ENCODE data around the gene TULP4.

The TULP4 gene

DNA sequence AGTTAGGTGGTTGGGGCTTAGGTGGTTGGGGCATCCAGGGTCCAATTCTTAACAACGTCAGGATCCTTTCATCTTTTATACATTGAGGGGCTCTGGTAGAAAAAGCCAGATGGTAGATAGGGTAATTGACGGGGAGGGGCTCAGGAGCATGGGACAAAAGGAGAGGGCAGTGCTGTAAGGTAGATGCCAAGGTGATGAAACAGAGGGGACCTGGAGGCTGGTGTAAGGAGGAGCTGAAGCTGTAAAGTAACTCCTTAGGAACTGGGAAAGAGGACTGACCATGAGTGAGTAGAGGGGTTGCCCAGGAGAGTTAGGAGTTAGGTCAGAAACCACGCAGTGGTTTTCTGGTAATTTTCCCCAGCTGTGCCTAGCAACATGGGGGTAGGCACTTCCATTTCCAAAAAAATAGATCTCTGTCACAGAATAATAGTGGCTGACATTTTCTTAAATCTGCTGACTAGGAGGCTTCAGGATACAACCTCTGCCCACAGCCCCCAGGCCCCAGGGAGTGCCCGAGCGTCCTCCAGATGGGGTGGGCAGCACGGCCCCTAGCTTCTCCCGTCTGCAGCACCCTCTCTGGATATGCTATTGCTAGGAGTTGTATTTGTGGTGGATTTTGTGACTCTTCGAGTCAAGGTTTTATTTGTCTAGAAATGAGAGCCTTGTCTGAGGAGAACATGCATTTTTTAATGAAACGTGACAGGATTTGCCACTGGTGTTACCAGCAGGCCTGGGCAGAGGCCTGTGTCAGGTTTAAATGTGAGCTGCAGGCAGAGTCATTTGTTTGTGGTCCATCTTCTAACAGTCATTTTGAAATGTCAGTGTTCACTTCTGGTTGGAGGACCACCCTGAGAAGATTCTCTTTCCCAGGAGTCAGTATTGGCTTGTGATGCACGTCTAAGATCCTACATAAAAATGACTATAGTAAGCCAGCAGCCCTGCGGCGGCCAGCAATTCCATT lies 44.6 kb downstream of the TULP4 start:
- DNase-seq (ENCODE audit: low read depth in 4 of 4, low spot score in 1 of 4): no peak

DNA sequence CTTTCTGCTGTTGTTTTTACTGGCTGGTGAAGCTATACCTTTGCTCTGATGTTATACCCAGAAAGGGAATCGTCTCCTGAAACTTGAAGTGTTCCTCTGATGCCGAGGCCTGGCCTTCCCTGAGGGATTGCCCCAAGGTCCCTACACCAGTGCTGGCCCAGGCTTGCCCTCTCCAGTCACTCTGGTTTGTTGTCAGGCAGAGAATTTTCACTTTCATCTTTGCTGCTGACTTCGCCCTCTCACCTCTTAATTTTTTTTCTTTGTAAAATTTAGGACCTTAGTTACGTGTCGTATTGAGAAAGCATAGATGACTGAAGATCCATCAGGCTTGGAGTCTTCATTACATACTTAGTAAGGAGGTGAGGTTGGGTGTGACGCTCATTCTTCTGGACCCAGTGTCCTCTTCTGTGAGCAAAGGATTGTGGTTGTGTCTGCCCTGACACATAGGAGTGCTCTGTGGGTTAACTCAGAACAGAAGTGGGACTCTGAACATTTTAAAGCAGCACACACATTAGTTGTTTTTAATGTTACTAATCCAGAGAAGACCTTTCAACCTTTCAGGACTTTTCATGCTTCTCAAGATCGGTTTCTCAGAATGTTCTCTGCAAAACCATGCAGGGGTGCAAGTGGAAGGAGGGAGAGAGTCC lies 45.4 kb downstream of the TULP4 start:
- no peak for DNase-seq (ENCODE audit: low read depth in 4 of 4, low spot score in 1 of 4)

DNA sequence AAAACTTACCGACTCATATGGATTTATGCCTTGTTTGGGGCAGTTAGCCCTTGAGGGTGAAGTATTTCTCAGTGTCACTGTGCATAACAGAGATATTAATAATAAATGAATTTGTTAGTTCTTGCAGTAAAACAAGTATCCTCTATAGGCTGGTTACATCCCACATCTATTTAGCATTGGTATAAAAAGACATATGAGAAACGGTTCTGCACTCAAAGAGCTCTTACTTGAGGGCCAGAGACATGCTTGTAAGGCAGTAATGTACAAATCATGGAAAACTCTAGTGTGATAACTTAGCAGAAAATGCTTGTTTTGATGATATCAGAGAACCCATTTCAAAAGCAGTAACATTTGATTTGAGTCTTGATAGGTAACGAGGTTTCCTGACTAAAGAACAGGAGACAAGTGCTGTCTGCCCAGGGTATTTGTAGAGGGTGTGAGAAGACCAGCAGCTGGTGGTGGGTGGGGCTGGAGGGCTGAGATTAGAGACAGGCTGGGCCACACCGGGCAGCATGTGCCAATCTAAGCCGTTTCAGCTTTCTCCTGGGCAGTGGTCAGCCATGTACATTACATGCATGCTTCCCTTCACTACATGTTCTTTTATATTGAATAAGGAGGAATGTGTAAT lies 46.3 kb downstream of the TULP4 start:
- no peak for DNase-seq (ENCODE audit: low read depth in 4 of 4, low spot score in 1 of 4)

DNA sequence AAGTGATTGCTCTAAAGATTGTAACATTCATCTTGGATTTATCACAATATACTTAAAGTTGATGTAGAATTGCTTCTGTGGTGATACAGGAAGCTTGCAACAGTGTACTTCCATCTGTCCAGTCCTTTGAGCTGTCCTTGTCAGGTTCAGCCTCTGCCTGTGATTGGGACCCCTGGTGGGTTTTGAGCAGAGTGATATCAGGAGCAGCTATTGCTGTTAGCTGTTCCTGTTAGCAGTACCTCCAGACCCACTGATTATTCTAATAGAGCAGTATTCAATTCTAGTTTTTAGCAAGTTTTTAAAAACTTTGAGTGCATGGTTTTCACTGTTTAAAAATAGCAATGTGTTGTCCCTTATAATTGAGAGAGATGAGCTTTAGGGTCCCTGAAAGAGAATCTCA lies 48.8 kb downstream of the TULP4 start:
- no peak for DNase-seq (ENCODE audit: low read depth in 4 of 4, low spot score in 1 of 4)

DNA sequence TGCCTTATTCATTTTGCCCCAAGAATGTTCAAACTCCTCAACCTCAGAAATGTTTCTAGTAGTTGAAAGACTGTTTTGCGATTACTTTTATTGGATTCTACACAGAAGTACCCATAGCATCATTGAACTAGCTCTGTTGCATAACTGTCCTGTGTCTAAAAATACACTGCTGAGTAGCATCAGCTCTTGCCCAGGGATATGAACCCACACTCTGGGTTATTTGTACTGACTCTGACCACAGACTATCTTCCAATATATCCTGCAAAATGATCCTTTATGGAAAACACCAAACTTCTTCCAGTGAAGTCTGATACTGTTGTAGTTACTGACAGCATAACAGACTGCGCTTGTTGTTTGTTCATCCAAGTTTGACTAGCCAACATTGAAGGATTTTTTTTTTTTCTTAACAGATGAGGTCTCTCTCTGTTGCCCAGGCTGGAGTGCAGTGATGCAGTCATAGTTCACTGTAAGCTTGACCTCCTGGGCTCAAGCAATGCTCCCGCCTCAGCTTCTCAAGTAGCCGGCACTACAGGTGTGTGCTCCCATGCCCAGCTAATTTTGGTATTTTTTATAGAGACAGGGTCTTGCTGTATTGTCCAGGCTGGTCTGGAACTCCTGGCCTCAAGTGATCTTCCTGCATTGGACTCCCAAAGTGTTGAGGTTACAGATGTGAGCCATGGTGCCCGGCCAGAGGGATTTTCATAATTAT lies 49.9 kb downstream of the TULP4 start:
- DNase-seq (ENCODE audit: low read depth in 4 of 4, low spot score in 1 of 4): no peak

DNA sequence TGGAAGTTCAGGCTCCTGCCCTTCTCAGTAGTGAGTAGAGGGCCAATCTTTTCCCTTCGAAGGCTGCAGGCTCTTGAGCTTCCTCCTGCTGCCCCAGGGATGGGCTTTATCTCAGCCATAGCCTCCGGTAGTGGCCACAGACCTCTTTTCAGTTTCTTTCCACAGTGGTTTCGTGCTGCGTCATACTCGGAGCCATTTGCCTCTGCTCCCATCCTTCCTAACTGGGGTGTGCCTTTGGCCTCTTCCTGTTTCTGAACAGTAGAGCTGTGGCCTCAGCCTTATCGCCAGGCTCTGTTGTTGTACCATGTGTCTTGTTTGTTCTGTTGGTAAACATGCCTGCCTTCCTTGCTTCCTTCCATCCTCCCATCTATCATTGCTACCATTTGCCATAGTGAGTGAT lies 54.1 kb downstream of the TULP4 start:
- no peak for DNase-seq (ENCODE audit: low read depth in 4 of 4, low spot score in 1 of 4)

DNA sequence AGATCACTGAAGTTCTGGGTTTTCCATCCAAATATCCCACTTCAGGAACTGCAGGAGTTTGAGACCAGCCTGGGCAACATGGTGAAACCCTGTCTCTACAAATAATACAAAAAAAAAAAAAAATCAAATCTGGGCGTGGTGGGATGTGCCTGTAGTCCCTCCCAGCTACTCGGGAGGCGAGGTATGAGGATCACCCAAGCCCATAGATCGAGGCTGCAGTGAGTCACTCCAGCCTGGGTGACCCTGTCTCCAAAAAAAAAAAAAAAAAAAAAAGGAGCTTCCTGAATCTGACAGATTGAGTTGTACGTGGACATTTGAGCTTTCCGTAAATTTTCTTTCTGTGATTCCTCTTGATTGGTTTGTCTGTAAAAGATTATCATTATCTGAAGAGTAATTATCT lies 55.6 kb downstream of the TULP4 start:
- no peak for DNase-seq (ENCODE audit: low read depth in 4 of 4, low spot score in 1 of 4)

DNA sequence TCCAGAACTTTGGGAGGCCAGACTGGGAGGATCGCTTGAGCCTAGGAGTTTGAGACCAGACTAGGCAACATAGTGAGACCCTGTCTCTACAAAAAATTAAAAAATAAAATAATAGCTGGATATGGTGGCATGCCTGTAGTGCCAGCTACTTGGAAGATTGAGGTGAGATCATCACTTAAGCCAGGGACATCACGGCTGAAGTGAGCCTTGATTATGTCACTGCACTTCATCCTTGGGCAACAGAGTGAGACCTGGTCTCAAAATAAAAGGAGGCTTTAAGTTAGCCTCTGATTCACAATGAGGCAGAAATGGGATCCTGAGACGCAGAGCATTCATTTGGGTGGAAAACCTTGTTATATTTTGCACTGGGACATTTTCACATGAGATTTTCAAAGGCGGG lies 57.0 kb downstream of the TULP4 start:
- DNase-seq (ENCODE audit: low read depth in 4 of 4, low spot score in 1 of 4): no peak

DNA sequence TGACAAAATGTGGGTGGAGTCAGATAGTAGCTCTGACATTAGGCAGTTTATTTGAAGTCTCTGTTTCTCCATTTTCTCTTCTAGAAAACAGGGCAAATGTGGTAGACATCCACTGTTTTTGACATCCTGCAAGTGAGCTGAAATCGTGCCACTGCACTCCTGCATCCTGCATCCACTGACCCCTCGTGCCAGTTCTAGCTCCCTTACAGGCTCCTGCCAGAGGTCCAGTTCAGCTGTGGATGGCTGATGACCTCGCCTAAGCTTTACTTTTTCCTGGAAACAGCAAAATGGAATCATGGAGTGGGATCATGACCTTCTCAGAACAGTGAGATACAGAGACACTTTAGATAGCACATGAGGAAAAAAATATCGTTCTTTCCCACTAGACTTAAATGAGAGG lies 58.5 kb downstream of the TULP4 start:
- no peak for DNase-seq (ENCODE audit: low read depth in 4 of 4, low spot score in 1 of 4)

DNA sequence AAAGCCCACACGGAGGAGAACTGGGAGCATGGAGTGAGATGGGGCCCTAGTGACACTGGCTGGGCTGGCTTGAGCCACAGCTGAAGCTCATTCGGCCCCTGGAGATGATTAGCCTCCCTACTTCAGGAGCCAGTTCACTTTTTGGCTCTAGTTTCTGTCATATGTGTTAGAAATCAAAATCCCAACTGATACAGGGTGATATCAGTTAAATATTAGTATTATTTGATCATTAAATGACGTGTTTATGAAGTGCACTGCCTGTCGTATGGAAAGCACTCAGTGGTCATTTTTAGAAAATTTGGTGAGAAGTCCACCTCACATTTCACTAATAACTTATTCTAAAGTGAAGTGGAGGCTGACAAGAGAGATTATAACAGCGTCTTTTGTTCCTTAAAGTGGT lies 59.0 kb downstream of the TULP4 start:
- DNase-seq (ENCODE audit: low read depth in 4 of 4, low spot score in 1 of 4): no peak

DNA sequence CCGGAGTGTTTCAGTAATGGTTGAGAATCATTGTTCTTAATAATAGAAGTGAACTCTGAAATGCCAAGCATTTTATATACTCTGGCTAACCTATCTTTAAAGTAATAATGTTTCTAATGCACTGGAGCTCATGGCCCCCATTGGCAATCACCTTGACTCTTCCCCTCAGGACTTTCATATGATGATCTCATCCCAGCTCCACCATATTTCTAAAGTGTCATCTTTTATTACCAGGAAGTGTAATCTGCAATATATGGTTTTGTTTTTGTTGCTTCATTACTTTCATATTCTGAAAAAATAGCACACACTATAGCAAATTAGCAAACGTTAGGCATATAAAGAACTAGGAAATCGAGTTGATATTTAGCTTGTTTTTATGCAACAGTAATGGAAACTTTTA lies 60.3 kb downstream of the TULP4 start:
- no peak for DNase-seq (ENCODE audit: low read depth in 4 of 4, low spot score in 1 of 4)

DNA sequence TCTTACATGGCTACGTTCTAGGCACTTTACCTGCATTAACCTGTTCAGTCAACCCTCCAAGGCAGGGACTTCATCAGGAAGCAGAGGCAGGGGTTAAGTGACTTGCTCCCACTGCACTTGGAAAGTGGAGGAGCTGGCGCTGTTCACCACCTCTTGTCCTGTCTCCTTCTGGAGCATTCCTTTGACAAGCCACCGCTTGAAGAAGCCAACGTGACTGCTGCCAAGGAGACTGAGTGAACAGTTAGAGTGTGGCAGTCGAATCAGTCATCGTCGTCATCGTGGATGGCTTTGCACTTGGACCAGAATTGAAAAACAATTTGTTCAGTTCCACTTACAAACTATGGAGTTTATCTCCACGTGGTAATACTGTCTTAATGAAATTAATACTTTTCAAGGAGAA lies 60.9 kb downstream of the TULP4 start:
- no peak for DNase-seq (ENCODE audit: low read depth in 4 of 4, low spot score in 1 of 4)

DNA sequence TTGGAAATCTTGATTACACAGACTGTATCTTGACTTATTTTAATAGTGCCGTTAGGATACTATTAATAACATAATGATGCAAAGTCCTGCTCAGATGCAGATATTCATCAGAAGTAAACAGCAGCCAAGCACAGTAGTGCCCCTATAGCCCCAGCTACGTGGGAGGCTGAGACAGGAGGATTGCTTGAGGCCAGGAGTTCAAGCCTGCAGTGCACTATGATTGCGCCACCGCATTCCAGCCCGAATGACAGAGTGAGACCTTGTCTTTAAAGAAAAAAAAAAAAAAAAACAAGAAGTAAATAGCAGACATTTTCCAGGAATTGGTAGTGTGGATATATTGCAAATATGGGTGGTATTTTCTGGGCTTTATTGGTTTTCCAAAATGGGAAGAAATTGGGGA lies 61.8 kb downstream of the TULP4 start:
- DNase-seq (ENCODE audit: low read depth in 4 of 4, low spot score in 1 of 4): no peak

DNA sequence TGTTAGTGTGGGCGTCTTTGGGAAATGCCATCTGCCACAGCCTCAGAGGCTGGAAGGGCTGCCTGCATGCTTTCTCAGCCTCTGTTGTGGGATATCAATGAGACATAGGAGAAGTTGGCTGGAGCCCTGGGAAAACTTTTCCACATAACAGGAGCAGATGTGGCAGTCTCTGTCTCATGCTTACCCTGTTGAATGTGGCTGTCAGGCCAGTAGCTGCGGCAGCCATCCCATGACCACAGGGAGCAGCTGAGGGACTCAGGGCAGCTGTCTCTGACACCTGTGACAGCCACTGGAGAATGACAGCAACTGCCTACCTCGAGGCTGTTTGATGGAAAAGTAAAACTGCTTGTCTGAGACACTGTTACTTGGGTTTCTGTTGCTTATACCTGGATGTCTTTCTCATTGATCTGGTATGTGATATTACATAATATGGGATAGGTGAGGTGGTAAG lies 64.4 kb downstream of the TULP4 start:
- DNase-seq (ENCODE audit: low read depth in 4 of 4, low spot score in 1 of 4): no peak

DNA sequence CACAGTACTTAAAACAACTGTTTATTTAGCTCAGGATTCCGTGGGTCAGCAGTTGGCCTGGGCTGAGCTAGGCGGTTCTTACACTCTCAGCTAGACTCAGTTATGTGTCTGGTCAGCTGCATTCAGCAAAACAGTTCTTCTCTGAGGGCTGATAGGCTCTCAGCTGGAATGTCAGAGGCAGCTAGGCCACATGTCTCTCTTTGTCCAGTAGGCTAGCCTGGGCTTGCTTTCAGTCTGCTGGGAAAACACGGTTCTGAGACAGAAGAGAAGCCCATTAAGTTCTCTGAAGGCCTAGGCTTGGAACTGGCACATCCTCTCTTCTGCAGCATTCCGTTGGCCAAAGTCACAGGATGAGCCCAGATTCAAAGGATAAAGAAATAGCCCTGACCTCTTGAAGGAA lies 65.6 kb downstream of the TULP4 start:
- no peak for DNase-seq (ENCODE audit: low read depth in 4 of 4, low spot score in 1 of 4)

DNA sequence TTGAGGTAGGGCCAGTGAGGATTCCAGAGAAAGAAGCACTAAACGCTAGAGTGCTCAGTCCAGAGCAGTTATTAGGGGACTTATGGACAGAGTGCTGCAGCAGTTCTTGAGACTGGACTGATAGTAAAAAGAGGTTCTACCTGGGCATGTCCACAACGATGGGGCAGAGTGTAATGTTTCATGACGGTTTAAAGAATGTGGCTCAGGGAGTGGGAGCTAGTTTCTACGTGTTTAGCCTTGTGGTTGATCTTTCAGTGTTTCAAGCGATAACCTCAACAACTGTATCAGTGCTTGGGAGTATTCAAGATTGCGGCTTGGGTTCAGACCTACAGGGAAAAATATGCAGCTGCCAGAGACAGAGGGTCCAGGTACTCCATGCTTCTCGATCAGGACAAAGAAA lies 67.1 kb downstream of the TULP4 start:
- no peak for DNase-seq (ENCODE audit: low read depth in 4 of 4, low spot score in 1 of 4)

DNA sequence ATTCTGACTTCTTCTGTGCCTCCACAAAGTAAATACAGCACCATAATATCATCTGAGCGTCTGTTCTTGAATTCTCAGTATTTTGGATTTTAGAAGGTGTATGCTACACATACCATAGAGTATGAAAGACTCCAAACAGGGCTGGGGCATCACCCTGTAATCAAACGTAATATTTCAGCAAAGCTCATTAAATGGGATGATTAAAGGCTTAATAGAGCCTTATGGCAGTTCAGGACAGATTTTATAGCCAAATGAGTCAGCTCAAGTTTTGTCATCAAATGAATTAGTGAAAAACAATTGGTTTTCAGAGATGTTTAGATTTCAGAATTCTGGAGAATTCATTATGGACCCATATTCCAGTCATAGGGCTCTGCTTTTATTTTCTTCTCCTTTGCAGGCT lies 68.9 kb downstream of the TULP4 start:
- no peak for DNase-seq (ENCODE audit: low read depth in 4 of 4, low spot score in 1 of 4)

DNA sequence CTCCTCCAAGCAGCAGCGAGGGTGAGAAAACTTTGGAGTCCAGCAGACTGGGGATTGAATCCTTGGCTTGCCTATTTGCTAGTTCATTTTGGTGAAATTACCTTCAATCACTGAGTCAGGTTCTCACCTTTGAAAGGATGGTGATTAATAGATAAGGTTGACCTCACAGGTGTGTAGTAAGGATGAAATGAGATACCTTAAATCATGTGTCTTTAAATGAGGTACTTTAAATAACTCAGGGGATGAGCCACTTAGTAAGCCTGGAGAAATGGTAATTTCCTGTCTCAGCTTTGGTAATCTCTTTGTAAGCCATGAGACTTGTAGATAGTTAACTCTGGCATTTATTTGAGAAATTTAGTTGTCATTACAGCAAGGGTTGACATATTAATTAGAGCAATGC lies 70.2 kb downstream of the TULP4 start:
- DNase-seq (ENCODE audit: low read depth in 4 of 4, low spot score in 1 of 4): no peak

DNA sequence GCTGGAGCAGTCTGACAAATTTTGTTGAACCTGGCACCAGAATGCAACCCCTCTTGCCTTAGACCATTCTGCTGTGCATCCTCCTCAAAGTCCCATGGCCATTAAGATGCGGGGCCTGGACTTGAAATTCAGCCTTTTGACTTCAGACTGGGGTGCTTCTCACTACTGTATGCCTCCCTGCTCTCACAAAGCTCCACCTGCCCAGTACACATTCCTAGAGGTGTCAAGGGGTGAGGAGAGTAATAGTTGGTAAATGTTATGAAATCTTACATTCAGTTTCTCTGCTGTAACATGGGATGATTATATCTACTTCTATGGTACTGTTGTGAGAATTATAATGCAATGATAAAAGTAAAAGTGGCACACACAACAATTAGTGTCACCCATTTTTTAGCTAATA lies 70.8 kb downstream of the TULP4 start:
- no peak for DNase-seq (ENCODE audit: low read depth in 4 of 4, low spot score in 1 of 4)

DNA sequence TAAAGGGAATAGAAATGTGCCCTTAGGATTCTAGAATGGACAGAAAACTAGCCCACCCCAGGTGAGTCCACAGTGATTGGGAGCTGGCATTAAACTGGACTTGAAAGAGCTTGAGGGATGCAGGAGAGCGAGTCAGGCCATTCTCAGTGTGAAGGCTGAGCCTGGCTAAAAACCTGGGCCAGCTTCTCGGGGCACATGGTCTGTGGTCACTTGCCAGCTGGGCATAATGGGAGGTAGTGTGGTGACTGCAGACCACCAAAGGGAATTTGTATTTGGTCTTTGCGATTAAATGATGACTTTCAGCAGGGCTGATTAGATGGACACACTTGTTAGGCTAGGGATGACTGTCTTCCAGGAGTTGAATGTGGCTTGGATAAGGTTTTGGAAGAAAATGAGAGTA lies 71.3 kb downstream of the TULP4 start:
- no peak for DNase-seq (ENCODE audit: low read depth in 4 of 4, low spot score in 1 of 4)

DNA sequence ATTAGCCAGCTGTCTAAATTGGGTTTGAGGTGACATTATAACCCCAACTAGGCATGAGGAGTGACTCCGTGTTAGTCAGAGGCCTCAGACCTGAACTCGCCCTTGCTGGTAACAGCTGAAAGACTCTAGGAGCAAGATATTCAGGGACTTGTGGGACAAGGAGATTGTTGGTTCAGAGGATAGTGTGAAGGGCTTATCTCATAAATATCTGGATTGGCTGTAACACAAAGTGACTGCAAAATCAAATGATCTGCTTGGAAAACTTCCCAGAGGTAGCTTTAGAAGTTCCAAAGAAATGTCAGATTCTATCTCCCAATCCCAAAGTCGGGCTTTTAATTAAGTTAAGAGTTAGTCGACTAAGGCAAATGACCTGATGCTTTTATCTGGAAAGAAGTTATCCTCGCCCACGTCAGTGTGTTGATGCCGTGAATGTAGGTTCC lies 72.4 kb downstream of the TULP4 start:
- no peak for DNase-seq (ENCODE audit: low read depth in 4 of 4, low spot score in 1 of 4)

Measured in stimulated activated CD4-positive, alpha-beta T cell treated with anti-CD3 and anti-CD28 coated beads, Interleukin-1b, Interleukin-23, amount 100 ng/mL, for 24 hours (primary cell).